Heart left ventricle (tissue), 13 donors: Measurements from ENCODE around the gene FOSL2.

Source experiments
- CTCF ChIP-seq, 12 donors: fragments of 200-600 bp; sonication (generic) in 4 of 12; IDR thresholded peaks; one replicate each; pipeline versions ENCODE4 v1.5.0 to v1.8.0; 2018 to 2022; ENCODE audit warnings: antibody characterized with exemption in 12 of 12, mild to moderate bottlenecking in 5 of 12
- POLR2A ChIP-seq, 2 donors: fragments of 450-650 bp; IDR thresholded peaks; one replicate each; pipeline ENCODE4 v1.6.1; 2017; ENCODE audit warnings: antibody characterized with exemption in 2 of 2, mild to moderate bottlenecking in 2 of 2, moderate library complexity in 2 of 2
- donor health status: ischemic (EF 13 %, LVEDD 7.1; RV severe dilation, severe dysfunction).
- donor health status: DM: no; HTN: yes; CAD: no.
- donor health status: DM: no; HTN: no; CAD: no.
- donor health status: ischemic (EF 25% LVEDD 6.9; RV normal size, moderate dysfunction).
- donor health status: ischemic (EF 25% LVEDD 5.7; RV mildly dilated, moderate dysfunction).
- donor health status: ischemic (EF 35%, LVEDD 5.7; RV mildly dilated, moderate dysfunction).
- donor health status: nonischemic (EF 11% LVEDD 7.7; RV severe dilation, severe dysfunction).
- donor health status: DM: yes; HTN: yes; CAD: no.
- donor health status: PGD.
- donor health status: ischemic (EF 29% LVEDD 5.4; RV normal size, mild dysfunction).
- donor health status: nonischemic (EF 23%, LVEDD 6.1; RV moderate dilation, normal function).

- TF ChIP-seq CTCF (IDR thresholded peaks at IDR 0.05) (no peak), POLR2A (IDR thresholded peaks at IDR 0.05) (peak in 1 of 2 donors; percentile 49)
These were observed 2.8 kb downstream of the FOSL2 start for GRCh38 chr2:28395334-28396061.
